Gastroesophageal sphincter (tissue), 4 donors: Measurements from ENCODE around the gene CPT1B. TPM values are rescaled to one million over a fixed set of nuclear protein-coding genes. Genes with fewer than 3 reads are reported as not detected.
A peak's percentile ranks its signal among the peaks of the same experiment; 100 is the strongest.

ENCODE experiments used
- ATAC-seq: fragments of 150-250 bp; one replicate; pipeline ENCODE4 v1.9.1; 2016; ENCODE audit warnings: mild to moderate bottlenecking, moderate library complexity
- H3K27ac ChIP-seq, 4 donors: fragments of 200-600 bp; sonication (generic) in 3 of 4; 1 replicate in 3 of 4; 2 replicates in 1 of 4; pipeline ENCODE4 v1.5.1; 2016 to 2019
- H3K27me3 ChIP-seq: fragments of 200-600 bp; sonication (generic); one replicate; pipeline ENCODE4 v1.5.1; 2019
- H3K36me3 ChIP-seq, 2 donors: fragments of 200-600 bp; sonication (generic); one replicate each; pipeline ENCODE4 v1.5.1; 2019; ENCODE audit warnings: control low read depth in 1 of 2
- H3K4me1 ChIP-seq, 3 donors: fragments of 200-600 bp; sonication (generic); 1 replicate in 2 of 3; 2 replicates in 1 of 3; pipeline ENCODE4 v1.5.1; 2016 to 2019; ENCODE audit warnings: control low read depth in 2 of 3
- H3K4me3 ChIP-seq, 2 donors: fragments of 200-600 bp; sonication (generic); one replicate each; pipeline ENCODE4 v1.5.1; 2019; ENCODE audit warnings: mild to moderate bottlenecking in 1 of 2, moderate library complexity in 1 of 2
- H3K9me3 ChIP-seq, 3 donors: fragments of 200-600 bp; sonication (generic); one replicate each; pipeline ENCODE4 v1.5.1; 2017 to 2019; ENCODE audit warnings: control low read depth in 2 of 3
- EP300 ChIP-seq: sonication (generic); formaldehyde crosslinking; IDR thresholded peaks from one replicate; pipeline ENCODE4 v1.6.1; 2017; ENCODE audit warnings: antibody characterized with exemption, mild to moderate bottlenecking
- POLR2A ChIP-seq, 2 donors: fragments of 450-650 bp; IDR thresholded peaks; one replicate each; pipeline ENCODE4 v1.6.1; 2017; ENCODE audit warnings: antibody characterized with exemption in 2 of 2, mild to moderate bottlenecking in 2 of 2, moderate library complexity in 1 of 2
- POLR2AphosphoS5 ChIP-seq: sonication (generic); formaldehyde crosslinking; IDR thresholded peaks from one replicate; pipeline ENCODE4 v1.6.1; 2017; ENCODE audit warnings: antibody characterized with exemption
- WGBS, 2 donors: methylation state at CpG; one replicate each; pipeline ENCODE4 v1.1.5; 2018; ENCODE audit warnings: low coverage in 1 of 2; 5-methylcytosine and 5-hydroxymethylcytosine counted together
- total RNA-seq, 4 donors: library from RNA; depleted of rRNA; stranded (reverse); fragments of >200 nt; gene quantifications; one replicate each; pipeline ENCODE4 v1.1.0, GENCODE V29; 2016
- TF ChIP-seq, protein P1 (sequence below), 4 experiments: fragments of 200-600 bp in 2 of 4; fragments of 450-650 bp in 2 of 4; sonication (generic) in 1 of 4; IDR thresholded peaks; one replicate each; pipeline ENCODE4 v1.5.1; 2017 to 2019; ENCODE audit warnings: antibody characterized with exemption in 4 of 4, mild to moderate bottlenecking in 2 of 4, moderate library complexity in 2 of 4

Gene CPT1B
- total RNA-seq, 4 donors from 2014 or later = 3.1 to 13.4 (median 6.5) TPM

GRCh38 chr22:50600967-50601668 is 22.9 kb upstream of the CPT1B start:
- H3K4me1 ChIP-seq = peaks cover 0 to 26% (median 3%) of the 10 kb centered on the region in 3 donors
- H3K27ac ChIP-seq = no peak overlapping the region
- H3K4me3 ChIP-seq = peak overlapping the region in 1 of 2 donors; percentile 57
- H3K9me3 ChIP-seq = no peaks in the 10 kb centered on the region
- peaks cover 86% of the 10 kb centered on the region for H3K27me3 ChIP-seq
- WGBS, 2 donors = no CpG with 5 or more reads among the region's 52 CpGs
- ATAC-seq = peak; percentile 32
- peaks cover 0 to 13% of the 10 kb centered on the region in 2 donors for H3K36me3 ChIP-seq
- TF ChIP-seq EP300 = no peak
- no peak for TF ChIP-seq POLR2AphosphoS5
- TF ChIP-seq POLR2A (IDR thresholded peaks at IDR 0.05) = no peak
- TF ChIP-seq, protein P1, sequence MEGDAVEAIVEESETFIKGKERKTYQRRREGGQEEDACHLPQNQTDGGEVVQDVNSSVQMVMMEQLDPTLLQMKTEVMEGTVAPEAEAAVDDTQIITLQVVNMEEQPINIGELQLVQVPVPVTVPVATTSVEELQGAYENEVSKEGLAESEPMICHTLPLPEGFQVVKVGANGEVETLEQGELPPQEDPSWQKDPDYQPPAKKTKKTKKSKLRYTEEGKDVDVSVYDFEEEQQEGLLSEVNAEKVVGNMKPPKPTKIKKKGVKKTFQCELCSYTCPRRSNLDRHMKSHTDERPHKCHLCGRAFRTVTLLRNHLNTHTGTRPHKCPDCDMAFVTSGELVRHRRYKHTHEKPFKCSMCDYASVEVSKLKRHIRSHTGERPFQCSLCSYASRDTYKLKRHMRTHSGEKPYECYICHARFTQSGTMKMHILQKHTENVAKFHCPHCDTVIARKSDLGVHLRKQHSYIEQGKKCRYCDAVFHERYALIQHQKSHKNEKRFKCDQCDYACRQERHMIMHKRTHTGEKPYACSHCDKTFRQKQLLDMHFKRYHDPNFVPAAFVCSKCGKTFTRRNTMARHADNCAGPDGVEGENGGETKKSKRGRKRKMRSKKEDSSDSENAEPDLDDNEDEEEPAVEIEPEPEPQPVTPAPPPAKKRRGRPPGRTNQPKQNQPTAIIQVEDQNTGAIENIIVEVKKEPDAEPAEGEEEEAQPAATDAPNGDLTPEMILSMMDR (IDR thresholded peaks at IDR 0.05) = no peak

- Histone ChIP-seq H3K4me1 (peaks cover 0 to 26% (median 3%) of the 10 kb centered on the region in 3 donors), H3K27me3 (peaks cover 80% of the 10 kb centered on the region), H3K4me3 (peak within 1 kb of the TSS; percentile 16 to 57), H3K27ac (no peak within 1 kb of the TSS), H3K9me3 (no peaks in the 10 kb centered on the region), H3K36me3 (peaks cover 0 to 7% of the 10 kb centered on the region in 2 donors)
- no peak for TF ChIP-seq POLR2AphosphoS5
- TF ChIP-seq POLR2A (IDR thresholded peaks at IDR 0.05) = no peak
- TF ChIP-seq EP300 = no peak
- ATAC-seq = peak; percentile 31
- WGBS, 2 donors = no CpG with 5 or more reads among the region's 61 CpGs
Measured at GRCh38 chr22:50600538-50600937, 22.3 kb upstream of the CPT1B start, which contains the start of gene MAPK8IP2. Gene MAPK8IP2 (plus strand): TSS chr22:50600793. CDS start chr22:50600819, 26 bp downstream.

DNA sequence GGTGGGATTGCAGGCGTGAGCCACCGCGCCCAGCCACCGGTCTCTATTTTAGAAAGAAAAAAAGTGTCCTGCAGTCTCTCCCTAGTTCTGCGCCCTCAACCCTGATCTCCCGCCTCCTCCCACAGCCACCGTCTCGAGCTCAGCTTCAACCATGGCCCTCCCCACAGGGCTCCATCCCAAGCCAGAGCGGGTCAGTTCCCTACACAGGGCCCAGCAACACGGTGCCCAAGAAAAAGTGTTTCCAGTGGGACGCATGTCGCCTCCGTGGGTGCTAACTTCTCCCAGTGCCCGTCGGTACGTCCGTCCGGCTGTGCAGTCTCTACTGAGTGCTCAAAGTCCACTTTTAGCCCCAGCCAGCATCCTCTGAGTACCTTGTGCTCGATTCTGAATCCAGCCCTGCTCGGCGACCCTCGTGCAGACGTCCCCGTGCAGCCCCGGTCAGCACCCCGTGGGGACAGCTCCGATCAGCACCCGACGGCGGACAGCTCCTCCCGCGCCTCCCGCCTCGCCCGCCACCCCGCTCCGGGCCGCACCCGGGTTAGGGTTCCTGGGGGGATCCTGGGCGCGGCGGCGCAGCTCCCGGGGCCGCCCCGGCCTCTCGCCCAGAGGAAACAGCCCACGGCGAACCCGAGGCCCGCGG is 21.7 kb upstream of the CPT1B start:
- Histone ChIP-seq H3K27me3 (peaks cover 74% of the 10 kb centered on the region), H3K36me3 (peaks cover 0 to 7% of the 10 kb centered on the region in 2 donors), H3K4me3 (peak overlapping the region; percentile 16 to 57), H3K27ac (no peak overlapping the region), H3K4me1 (peaks cover 0 to 26% (median 3%) of the 10 kb centered on the region in 3 donors), H3K9me3 (no peaks in the 10 kb centered on the region)
- WGBS, 2 donors = 20% methylated on average over 14 of the region's 52 CpGs; no CpG with 5 or more reads in 1 of the 2 donors
- peak; percentile 72 for ATAC-seq
- TF ChIP-seq EP300 (no peak), POLR2AphosphoS5 (no peak), POLR2A (IDR thresholded peaks at IDR 0.05) (no peak)
- TF ChIP-seq, protein P1 (IDR thresholded peaks at IDR 0.05) = no peak

- Histone ChIP-seq H3K36me3 (peaks cover 0 to 7% of the 10 kb centered on the region in 2 donors), H3K27me3 (peaks cover 46% of the 10 kb centered on the region), H3K27ac (no peak overlapping the region), H3K4me1 (peaks cover 0 to 19% (median 3%) of the 10 kb centered on the region in 3 donors), H3K4me3 (no peak overlapping the region), H3K9me3 (no peaks in the 10 kb centered on the region)
- TF ChIP-seq, protein P1 (IDR thresholded peaks at IDR 0.05) = no peak
- TF ChIP-seq POLR2AphosphoS5 (no peak), POLR2A (IDR thresholded peaks at IDR 0.05) (no peak), EP300 (no peak)
- 90 to 94% methylated on average over 2 to 3 of the region's 5 CpGs for WGBS, 2 donors
- ATAC-seq = no peak
Measured at GRCh38 chr22:50597097-50597496, 18.9 kb upstream of the CPT1B start.

GRCh38 chr22:50595189-50595588 is 17.0 kb upstream of the CPT1B start:
- no peak for ATAC-seq
- WGBS, 2 donors = 81 to 83% methylated on average over 3 of the region's 3 CpGs
- Histone ChIP-seq H3K4me1 (peaks cover 0 to 6% (median 3%) of the 10 kb centered on the region in 3 donors), H3K4me3 (no peak overlapping the region), H3K9me3 (no peaks in the 10 kb centered on the region), H3K27ac (no peak overlapping the region), H3K36me3 (peaks cover 0 to 7% of the 10 kb centered on the region in 2 donors), H3K27me3 (peaks cover 27% of the 10 kb centered on the region)
- TF ChIP-seq POLR2AphosphoS5 (no peak), POLR2A (IDR thresholded peaks at IDR 0.05) (no peak), EP300 (no peak)
- TF ChIP-seq, protein P1 (IDR thresholded peaks at IDR 0.05) = no peak
